ENCODE data around the gene KDR.

KDR gene

GRCh38 chr4:55125087-55125721, at the start of gene KDR:
Gene KDR (minus strand): TSS chr4:55125595. CDS start chr4:55125293, 302 bp downstream.
- DNase-seq = no peak

- no peak for DNase-seq
Measured at GRCh38 chr4:55173580-55173979, 48.2 kb upstream of the KDR start.

- DNase-seq = no peak
Measured at GRCh38 chr4:55172694-55173287, 47.4 kb upstream of the KDR start.

GRCh38 chr4:55170462-55170861, 45.1 kb upstream of the KDR start:
- DNase-seq = no peak

- DNase-seq = no peak
Measured at GRCh38 chr4:55169352-55169961, 44.1 kb upstream of the KDR start.

- DNase-seq = no peak
Measured at GRCh38 chr4:55162396-55162795, 37.0 kb upstream of the KDR start.

GRCh38 chr4:55161739-55162138, 36.3 kb upstream of the KDR start:
- DNase-seq = no peak

GRCh38 chr4:55159851-55160250, 34.5 kb upstream of the KDR start:
- no peak for DNase-seq

- no peak for DNase-seq
Measured at GRCh38 chr4:55158957-55159356, 33.6 kb upstream of the KDR start.

- DNase-seq = no peak
Measured at GRCh38 chr4:55157559-55158277, 32.3 kb upstream of the KDR start.

GRCh38 chr4:55154933-55155332, 29.5 kb upstream of the KDR start:
- DNase-seq = no peak

- no peak for DNase-seq
Measured at GRCh38 chr4:55154290-55154880, 29.0 kb upstream of the KDR start.

GRCh38 chr4:55143858-55144257, 18.5 kb upstream of the KDR start:
- no peak for DNase-seq

GRCh38 chr4:55138367-55138766, 13.0 kb upstream of the KDR start:
- DNase-seq = no peak

GRCh38 chr4:55136634-55137033, 11.2 kb upstream of the KDR start:
- no peak for DNase-seq

GRCh38 chr4:55133951-55134350, 8.6 kb upstream of the KDR start:
- DNase-seq = no peak

GRCh38 chr4:55132775-55133174, 7.4 kb upstream of the KDR start:
- no peak for DNase-seq

GRCh38 chr4:55127521-55127920, 2.1 kb upstream of the KDR start:
- DNase-seq = no peak

GRCh38 chr4:55127053-55127452, 1.7 kb upstream of the KDR start:
- DNase-seq = no peak

- no peak for DNase-seq
Measured at GRCh38 chr4:55125763-55126541, 557 bp upstream of the KDR start.

- no peak for DNase-seq
Measured at GRCh38 chr4:55124322-55125076, 896 bp downstream of the KDR start.

- no peak for DNase-seq
Measured at GRCh38 chr4:55123791-55124190, 1.6 kb downstream of the KDR start.
